Colonic mucosa (tissue), 4 donors: Measurements from ENCODE around the gene RFX4. TPM values are rescaled to one million over a fixed set of nuclear protein-coding genes. Genes with fewer than 3 reads are reported as not detected.

ENCODE experiments used
- DNase-seq: peaks from one replicate; pipeline ENCODE4 v3.0.0-alpha.2; 2020
- H3K27ac ChIP-seq: fragments of 200-600 bp; one replicate; pipeline ENCODE4 v1.8.0; 2021
- H3K27me3 ChIP-seq: fragments of 200-600 bp; one replicate; pipeline ENCODE4 v1.8.0; 2021
- H3K36me3 ChIP-seq: fragments of 200-600 bp; one replicate; pipeline ENCODE4 v1.8.0; 2021
- H3K4me1 ChIP-seq: fragments of 200-600 bp; one replicate; pipeline ENCODE4 v1.8.0; 2021; ENCODE audit warnings: mild to moderate bottlenecking
- H3K4me3 ChIP-seq: fragments of 200-600 bp; one replicate; pipeline ENCODE4 v1.8.0; 2021
- H3K9ac ChIP-seq, 2 donors: one replicate each; pipeline ENCODE4 v1.7.0; 2013; ENCODE audit warnings: control low read depth in 2 of 2, low read depth in 2 of 2, low read length in 2 of 2
- H3K9me3 ChIP-seq: fragments of 200-600 bp; one replicate; pipeline ENCODE4 v1.8.0; 2021
- CTCF ChIP-seq: fragments of 200-600 bp; IDR thresholded peaks from one replicate; pipeline ENCODE4 v1.8.0; 2022; ENCODE audit warnings: antibody characterized with exemption, mild to moderate bottlenecking
- intact Hi-C: fragments of 100-400 bp; cut with DNase I; formaldehyde crosslinking; loops from one replicate; pipeline ENCODE4 v1.14.1; 2022
- total RNA-seq, 2 donors: library from RNA; stranded (reverse); fragmentation: NEBNext Ultra II Directional in 1 of 2; extraction: Animal tissue kit (Norgen Biotek cat#: 25700) in 1 of 2; gene quantifications; one replicate each; pipeline ENCODE4 v1.2.1, GENCODE V29; 2021
- donor health status: healthy.
- donor health status: DM: no; HTN: no; CAD: no.
- donor health status: DM: no; HTN: no; CAD: no.

The RFX4 gene
- total RNA-seq, 2 donors from 2014 or later, result not detected

GRCh38 chr12:106692896-106693820 lies 110.4 kb downstream of the RFX4 start:
- TF ChIP-seq CTCF, result no peak
- Histone ChIP-seq H3K9me3 (no peaks in the 10 kb centered on the region), H3K4me1 (no peaks in the 10 kb centered on the region), H3K27me3 (no peaks in the 10 kb centered on the region), H3K36me3 (no peaks in the 10 kb centered on the region), H3K27ac (no peak overlapping the region), H3K4me3 (no peak overlapping the region), H3K9ac (no peak overlapping the region)
- no peak for DNase-seq
- intact Hi-C loops, result no loop called here

GRCh38 chr12:106696071-106696470 lies 113.3 kb downstream of the RFX4 start:
- Histone ChIP-seq H3K4me1 (no peaks in the 10 kb centered on the region), H3K9me3 (no peaks in the 10 kb centered on the region), H3K9ac (no peak overlapping the region), H3K27ac (no peak overlapping the region), H3K4me3 (no peak overlapping the region), H3K36me3 (no peaks in the 10 kb centered on the region), H3K27me3 (no peaks in the 10 kb centered on the region)
- intact Hi-C loops, result no loop called here
- DNase-seq, result no peak
- TF ChIP-seq CTCF, result no peak

DNA sequence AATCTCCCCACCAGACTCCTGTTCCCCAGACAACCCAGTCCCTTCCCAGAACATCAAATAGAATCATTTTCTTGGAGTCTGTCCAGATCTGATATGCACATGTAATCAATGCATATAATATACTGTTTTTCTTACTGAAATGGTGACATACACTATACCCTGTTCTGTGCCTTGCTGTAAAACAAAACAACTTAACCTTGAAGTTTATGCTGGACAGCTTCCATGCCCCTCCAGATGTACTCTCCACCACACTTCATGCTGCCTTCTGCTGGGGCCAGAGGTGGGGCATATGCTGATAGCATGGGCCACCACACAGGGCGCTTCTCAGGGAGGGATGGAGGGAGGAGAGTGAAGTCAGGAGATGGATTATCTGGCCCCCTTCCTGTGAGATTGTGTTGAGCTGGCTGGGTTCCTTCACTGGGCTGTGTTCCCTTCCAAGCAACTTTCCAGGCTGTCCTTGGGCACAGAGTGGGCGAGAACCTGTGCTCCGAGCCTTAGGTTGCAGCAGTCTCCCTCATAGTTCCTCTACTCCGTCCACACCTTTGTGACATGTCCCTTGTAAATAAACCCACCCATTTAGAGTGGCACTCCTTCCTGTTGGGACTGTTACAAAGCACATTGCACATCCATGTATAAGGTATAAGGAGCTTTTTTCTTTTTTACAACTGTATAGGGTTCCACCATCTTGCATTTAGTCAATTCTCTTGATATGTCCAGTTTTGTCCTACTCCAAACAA lies 114.0 kb downstream of the RFX4 start:
- Histone ChIP-seq H3K4me1 (no peaks in the 10 kb centered on the region), H3K27me3 (no peaks in the 10 kb centered on the region), H3K9me3 (no peaks in the 10 kb centered on the region), H3K4me3 (no peak overlapping the region), H3K9ac (no peak overlapping the region), H3K36me3 (no peaks in the 10 kb centered on the region), H3K27ac (no peak overlapping the region)
- no peak for DNase-seq
- intact Hi-C loops, result no loop called here
- no peak for TF ChIP-seq CTCF

DNA sequence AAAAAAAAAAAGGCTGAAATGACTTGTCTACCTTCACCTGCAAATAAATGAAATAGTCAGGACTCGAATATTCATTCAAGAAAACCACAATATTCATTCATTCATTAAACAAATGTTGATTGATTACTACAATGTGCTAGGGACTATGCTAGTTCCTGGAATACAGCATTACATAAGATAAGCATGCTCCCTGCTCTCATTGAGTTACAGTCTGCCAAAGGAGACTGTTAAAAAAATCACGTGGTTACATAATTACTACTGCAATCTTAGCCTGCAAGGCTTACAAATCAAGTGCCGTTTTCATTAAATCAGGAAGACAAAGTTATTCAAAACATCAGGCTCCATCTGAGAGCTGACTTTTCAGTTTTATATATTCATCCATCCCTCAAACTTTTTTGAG lies 121.3 kb downstream of the RFX4 start:
- H3K27ac ChIP-seq, result no peak overlapping the region
- H3K36me3 ChIP-seq, result no peaks in the 10 kb centered on the region
- H3K4me1 ChIP-seq, result no peaks in the 10 kb centered on the region
- intact Hi-C loops, result no loop called here
- no peaks in the 10 kb centered on the region for H3K27me3 ChIP-seq
- DNase-seq, result no peak
- H3K9ac ChIP-seq, result no peak overlapping the region
- H3K9me3 ChIP-seq, result no peaks in the 10 kb centered on the region
- H3K4me3 ChIP-seq, result no peak overlapping the region
- TF ChIP-seq CTCF, result no peak

DNA sequence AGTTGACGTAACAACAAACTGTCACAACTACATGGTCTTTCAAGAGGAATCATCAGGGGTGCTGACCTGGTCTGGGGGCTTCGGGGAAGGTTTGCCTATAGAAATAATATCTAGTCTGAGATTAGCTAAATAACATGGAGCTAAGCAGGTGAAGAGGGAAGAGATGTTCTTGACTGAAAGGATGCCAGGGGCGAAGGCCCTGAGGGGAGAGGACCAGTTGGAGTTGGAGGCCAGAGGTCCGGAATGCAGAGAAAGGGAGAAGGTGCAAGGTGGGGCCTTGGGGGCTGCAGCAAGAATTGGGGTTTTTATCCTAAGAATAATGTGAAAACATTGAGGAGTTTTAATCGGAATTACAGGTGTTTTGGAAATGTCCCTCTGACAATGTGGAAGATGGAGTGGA lies 123.2 kb downstream of the RFX4 start:
- Histone ChIP-seq H3K9me3 (no peaks in the 10 kb centered on the region), H3K27me3 (no peaks in the 10 kb centered on the region), H3K36me3 (no peaks in the 10 kb centered on the region), H3K4me1 (no peaks in the 10 kb centered on the region), H3K4me3 (no peak overlapping the region), H3K27ac (no peak overlapping the region), H3K9ac (no peak overlapping the region)
- intact Hi-C loops, result no loop called here
- DNase-seq, result no peak
- no peak for TF ChIP-seq CTCF
